Gastrocnemius medialis (tissue), 4 donors: ENCODE data around the gene DCPS.

Experiments
- POLR2A ChIP-seq, 2 donors: fragments of 450-650 bp; IDR thresholded peaks; one replicate each; pipeline ENCODE4 v1.6.1; 2017; ENCODE audit warnings: antibody characterized with exemption in 2 of 2, mild to moderate bottlenecking in 2 of 2, moderate library complexity in 2 of 2
- TF ChIP-seq, protein P1 (sequence below), 5 experiments: fragments of 450-650 bp in 3 of 5; fragments of 200-600 bp in 2 of 5; sonication (generic) in 2 of 5; IDR thresholded peaks in 4 of 5; conservative IDR thresholded peaks in 1 of 5; 1 replicate in 4 of 5; 2 replicates in 1 of 5; pipeline ENCODE4 v1.5.1; 2016 to 2019; ENCODE audit warnings: antibody characterized with exemption in 5 of 5, mild to moderate bottlenecking in 3 of 5, moderate library complexity in 3 of 5

DNA sequence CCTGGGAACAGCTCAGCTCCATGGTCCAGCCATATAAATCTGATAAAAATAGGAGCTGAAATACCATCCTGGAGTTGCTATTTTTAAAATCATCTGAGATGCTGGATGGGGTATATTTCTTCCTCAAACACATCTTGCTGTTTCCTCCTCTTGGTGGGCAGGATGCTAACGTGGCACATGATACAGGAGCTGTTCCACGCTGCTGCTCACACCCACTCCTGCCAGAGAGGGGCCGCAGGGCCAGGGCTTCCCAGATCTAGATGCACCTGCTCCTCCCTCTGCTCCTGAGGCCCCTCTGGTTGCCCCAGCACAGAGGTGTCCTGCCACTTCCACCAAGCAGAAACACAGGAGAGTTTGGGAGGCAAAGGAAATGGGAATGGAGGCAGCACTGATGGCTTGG is 48.3 kb downstream of the DCPS start:
- TF ChIP-seq, protein P1, sequence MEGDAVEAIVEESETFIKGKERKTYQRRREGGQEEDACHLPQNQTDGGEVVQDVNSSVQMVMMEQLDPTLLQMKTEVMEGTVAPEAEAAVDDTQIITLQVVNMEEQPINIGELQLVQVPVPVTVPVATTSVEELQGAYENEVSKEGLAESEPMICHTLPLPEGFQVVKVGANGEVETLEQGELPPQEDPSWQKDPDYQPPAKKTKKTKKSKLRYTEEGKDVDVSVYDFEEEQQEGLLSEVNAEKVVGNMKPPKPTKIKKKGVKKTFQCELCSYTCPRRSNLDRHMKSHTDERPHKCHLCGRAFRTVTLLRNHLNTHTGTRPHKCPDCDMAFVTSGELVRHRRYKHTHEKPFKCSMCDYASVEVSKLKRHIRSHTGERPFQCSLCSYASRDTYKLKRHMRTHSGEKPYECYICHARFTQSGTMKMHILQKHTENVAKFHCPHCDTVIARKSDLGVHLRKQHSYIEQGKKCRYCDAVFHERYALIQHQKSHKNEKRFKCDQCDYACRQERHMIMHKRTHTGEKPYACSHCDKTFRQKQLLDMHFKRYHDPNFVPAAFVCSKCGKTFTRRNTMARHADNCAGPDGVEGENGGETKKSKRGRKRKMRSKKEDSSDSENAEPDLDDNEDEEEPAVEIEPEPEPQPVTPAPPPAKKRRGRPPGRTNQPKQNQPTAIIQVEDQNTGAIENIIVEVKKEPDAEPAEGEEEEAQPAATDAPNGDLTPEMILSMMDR (IDR thresholded peaks at IDR 0.05 in 4 of 5, conservative IDR thresholded peaks at IDR 0.05 in 1 of 5) = no peak
- no peak for TF ChIP-seq POLR2A (IDR thresholded peaks at IDR 0.05)
